Choroid plexus epithelial cell (primary cell): ENCODE results near the gene MAB21L1.

Source experiments
- DNase-seq: peaks from one replicate; pipeline ENCODE4 v3.0.0-alpha.2; 2010; ENCODE audit warnings: low read depth
- H3K4me3 ChIP-seq: 2 replicates; pipeline ENCODE4 v1.5.1; 2011; ENCODE audit warnings: low read depth, mild to moderate bottlenecking, control low read depth, low read length, moderate library complexity
- CTCF ChIP-seq: conservative IDR thresholded peaks from 2 replicates; pipeline ENCODE4 v1.5.1; 2011; ENCODE audit warnings: low read depth, mild to moderate bottlenecking, control low read depth, inconsistent platforms, low read length, moderate library complexity

The MAB21L1 gene

GRCh38 chr13:35475960-35476943, at the start of gene MAB21L1:
Gene MAB21L1, minus strand, starts transcription at chr13:35476689. Its CDS starts 551 bp downstream, at chr13:35476138.
- no peak for TF ChIP-seq CTCF
- peak; percentile 54 for DNase-seq
- H3K4me3 ChIP-seq, result peak within 1 kb of the TSS; percentile 65

- DNase-seq, result no peak
- TF ChIP-seq CTCF, result no peak
- no peak overlapping the region for H3K4me3 ChIP-seq
Observed at GRCh38 chr13:35524171-35524570, 47.7 kb upstream of the MAB21L1 start.

- no peak for TF ChIP-seq CTCF
- peak; percentile 9 for DNase-seq
- no peak overlapping the region for H3K4me3 ChIP-seq
Observed at GRCh38 chr13:35518337-35518946, 42.0 kb upstream of the MAB21L1 start.

- no peak for TF ChIP-seq CTCF
- no peak overlapping the region for H3K4me3 ChIP-seq
- no peak for DNase-seq
Observed at GRCh38 chr13:35514801-35515502, 38.5 kb upstream of the MAB21L1 start.

- TF ChIP-seq CTCF, result no peak
- H3K4me3 ChIP-seq, result no peak overlapping the region
- DNase-seq, result no peak
Observed at GRCh38 chr13:35514061-35514477, 37.6 kb upstream of the MAB21L1 start.

- H3K4me3 ChIP-seq, result no peak overlapping the region
- TF ChIP-seq CTCF, result no peak
- DNase-seq, result peak; percentile 95
Observed at GRCh38 chr13:35512271-35512920, 35.9 kb upstream of the MAB21L1 start.
